Measurements from ENCODE around the gene ZIC4. TPM values are rescaled to one million over a fixed set of nuclear protein-coding genes. Genes with fewer than 3 reads are reported as not detected.

Gene ZIC4
- total and polyA plus RNA-seq, 9 of the 15 experiments (the other 6 are each of a cell fraction or from before 2014, with no cell fraction given): not detected

DNA sequence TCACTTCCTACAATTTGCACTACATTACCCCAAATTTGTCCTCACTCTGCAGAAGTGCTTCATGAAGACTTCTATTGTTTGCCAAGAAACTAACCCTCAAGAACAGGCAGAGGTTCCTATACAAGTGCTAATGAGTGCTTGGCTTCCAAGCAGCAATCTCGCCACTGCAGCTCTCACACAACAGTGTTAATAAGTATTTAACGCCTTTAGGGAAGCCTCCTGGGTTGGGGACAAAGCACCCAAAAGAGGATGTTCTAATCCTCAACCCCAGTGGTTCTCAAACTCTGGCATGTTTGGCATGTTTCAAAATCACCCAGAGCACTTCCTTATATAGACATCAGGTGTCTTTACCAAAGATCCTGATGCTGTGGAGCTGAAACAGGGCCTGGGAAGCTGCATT is 64.6 kb downstream of the ZIC4 start:
- H3K9me3 ChIP-seq (replicated peaks; ENCODE audit: control insufficient read depth, insufficient read depth, low read depth, low read length): no peaks in the 10 kb centered on the region
- POLR2A ChIA-PET: no interaction called here
- H3K4me1 ChIP-seq (replicated peaks in 1 of 2; ENCODE audit: control insufficient read depth in 2 of 2, insufficient read depth in 2 of 2, low read length in 2 of 2): no peaks in the 10 kb centered on the region
- in situ Hi-C loops (cut with MboI) (no loop called here), intact Hi-C loops (cut with micrococcal nuclease) (no loop called here)
- ATAC-seq: no peak
- no peak overlapping the region for H2AFZ ChIP-seq (ENCODE audit: low read depth, low read length)
- no peaks in the 10 kb centered on the region for H3K9me1 ChIP-seq (ENCODE audit: control insufficient read depth, insufficient read depth, low read length)
- H3K9ac ChIP-seq (ENCODE audit: insufficient read depth in 1 of 2, low read depth in 2 of 2, low read length in 2 of 2): no peak overlapping the region
- no peaks in the 10 kb centered on the region for H3K36me3 ChIP-seq (ENCODE audit: control insufficient read depth, insufficient read depth, low read length)
- DNase-seq (ENCODE audit: extremely low read depth in 1 of 4, low spot score in 3 of 4): no peak
- 6% methylated on average over 2 of the region's 2 CpGs for WGBS (ENCODE audit: insufficient coverage, low coverage, missing lambda C conversion rate)
- no peaks in the 10 kb centered on the region for H4K20me1 ChIP-seq (replicated peaks; ENCODE audit: control insufficient read depth, insufficient read depth, low read length)
- no peak overlapping the region for H3K27ac ChIP-seq (ENCODE audit: extremely low read depth, low read depth, low read length)
- BruUV-seq (replicated peaks): no TSS peak
- no peak overlapping the region for H3K4me3 ChIP-seq
- no peaks in the 10 kb centered on the region for H3K79me2 ChIP-seq (ENCODE audit: control insufficient read depth, insufficient read depth, low read length)
- no peak overlapping the region for H3K4me2 ChIP-seq (ENCODE audit: insufficient read depth, low read length)
- FAIRE-seq: no peak
- no peaks in the 10 kb centered on the region for H3K27me3 ChIP-seq (ENCODE audit: control insufficient read depth in 2 of 2, insufficient read depth in 2 of 2, low read length in 2 of 2)
- CTCF ChIA-PET (ENCODE audit: low intra/inter-chr PET ratio): no interaction called here
- TF ChIP-seq ZNF217 (CRISPR knock-in tag; IDR thresholded peaks at IDR 0.05) (no peak), ZNF174 (CRISPR knock-in tag; IDR thresholded peaks at IDR 0.05) (no peak), FOS (IDR thresholded peaks at IDR 0.05; ENCODE audit: extremely low read depth, insufficient read length) (no peak), HDAC6 (IDR thresholded peaks at IDR 0.05; ENCODE audit: low read depth, low read length) (no peak), CUX1 (CRISPR knock-in tag; IDR thresholded peaks at IDR 0.05) (no peak), NFE2 (IDR thresholded peaks at IDR 0.05; ENCODE audit: low read depth) (no peak), ARID3B (CRISPR knock-in tag; IDR thresholded peaks at IDR 0.05; ENCODE audit: borderline replicate concordance) (no peak), GATAD2A (IDR thresholded peaks at IDR 0.05) (no peak), DPF2 (IDR thresholded peaks at IDR 0.05) (no peak), TFAM (CRISPR knock-in tag; conservative IDR thresholded peaks at IDR 0.05) (no peak), MAZ (CRISPR knock-in tag; conservative IDR thresholded peaks at IDR 0.05 in 1 of 2, IDR thresholded peaks at IDR 0.05 in 1 of 2) (no peak), RNF219 (CRISPR knock-in tag; IDR thresholded peaks at IDR 0.05) (no peak), POLR2G (IDR thresholded peaks at IDR 0.05; ENCODE audit: low read depth, low read length) (no peak), CCAR2 (IDR thresholded peaks at IDR 0.05; ENCODE audit: low read depth, low read length) (no peak), KLF6 (CRISPR knock-in tag; IDR thresholded peaks at IDR 0.05; ENCODE audit: borderline replicate concordance) (no peak), HNRNPL (IDR thresholded peaks at IDR 0.05; ENCODE audit: low read depth, low read length) (no peak)

Measured in K562 (cell line).